Gastrocnemius medialis (tissue), 4 donors: ENCODE results near the gene TMEM30A.

Experiments
- CTCF ChIP-seq, 5 experiments: fragments of 450-650 bp in 3 of 5; fragments of 200-600 bp in 2 of 5; sonication (generic) in 2 of 5; IDR thresholded peaks in 4 of 5; conservative IDR thresholded peaks in 1 of 5; 1 replicate in 4 of 5; 2 replicates in 1 of 5; pipeline ENCODE4 v1.5.1; 2016 to 2019; ENCODE audit warnings: antibody characterized with exemption in 5 of 5, mild to moderate bottlenecking in 3 of 5, moderate library complexity in 3 of 5
- POLR2A ChIP-seq, 2 donors: fragments of 450-650 bp; IDR thresholded peaks; one replicate each; pipeline ENCODE4 v1.6.1; 2017; ENCODE audit warnings: antibody characterized with exemption in 2 of 2, mild to moderate bottlenecking in 2 of 2, moderate library complexity in 2 of 2

GRCh38 chr6:75283907-75284631, 523 bp downstream of the TMEM30A start:
- TF ChIP-seq CTCF (IDR thresholded peaks at IDR 0.05 in 4 of 5, conservative IDR thresholded peaks at IDR 0.05 in 1 of 5) (no peak), POLR2A (IDR thresholded peaks at IDR 0.05) (no peak)
